ENCODE measurements around the gene ZC3H18. TPM values are rescaled to one million over a fixed set of nuclear protein-coding genes. Genes with fewer than 3 reads are reported as not detected.

Gene ZC3H18
- total and polyA plus RNA-seq, 9 donors, result 16.0 to 40.4 (median 30.7) TPM

- 90 to 93% (median 93%) methylated on average over 18 of the region's 18 CpGs for WGBS, 3 donors
- intact Hi-C loops (cut with DNase I), result no loop called here
Measured at GRCh38 chr16:88624481-88624880, 54.3 kb downstream of the ZC3H18 start.

DNA sequence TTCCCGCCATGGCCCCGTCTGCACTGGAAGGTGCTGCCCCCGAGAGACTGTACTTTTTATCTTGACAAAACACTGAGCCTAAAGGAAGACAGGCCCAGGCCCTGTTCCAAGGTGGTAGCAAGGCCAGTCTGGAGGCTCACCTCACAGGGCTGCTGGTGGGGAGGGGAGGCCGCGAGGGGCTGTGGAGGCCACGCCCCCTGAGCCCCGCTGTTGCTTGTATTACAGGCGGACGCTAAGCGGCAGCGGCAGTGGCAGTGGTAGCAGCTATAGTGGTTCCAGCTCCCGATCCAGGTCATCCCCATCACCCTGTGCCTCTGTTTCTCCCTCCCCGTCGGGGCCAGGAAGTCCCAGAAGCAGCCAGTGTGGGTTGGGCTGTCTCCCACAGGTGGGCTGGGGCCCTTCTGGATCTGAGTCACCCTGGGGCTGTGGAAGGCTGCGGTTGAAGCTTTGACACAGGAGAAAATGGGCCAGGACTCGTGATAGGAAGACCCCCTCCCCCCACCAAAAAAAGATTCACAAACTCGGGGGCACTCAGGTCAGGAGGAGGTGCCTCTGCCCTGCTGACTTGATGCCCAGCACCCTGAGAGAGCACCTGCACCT, 54.9 kb downstream of the ZC3H18 start:
- Histone ChIP-seq H3K27ac (no peak overlapping the region), H3K9me3 (no peaks in the 10 kb centered on the region), H3K4me1 (ENCODE audit: insufficient read depth) (no peaks in the 10 kb centered on the region), H3K36me3 (no peaks in the 10 kb centered on the region), H3K4me3 (no peak overlapping the region), H3K27me3 (no peaks in the 10 kb centered on the region)
- no peak for TF ChIP-seq POLR2A (IDR thresholded peaks at IDR 0.05)
- TF ChIP-seq, protein P1, sequence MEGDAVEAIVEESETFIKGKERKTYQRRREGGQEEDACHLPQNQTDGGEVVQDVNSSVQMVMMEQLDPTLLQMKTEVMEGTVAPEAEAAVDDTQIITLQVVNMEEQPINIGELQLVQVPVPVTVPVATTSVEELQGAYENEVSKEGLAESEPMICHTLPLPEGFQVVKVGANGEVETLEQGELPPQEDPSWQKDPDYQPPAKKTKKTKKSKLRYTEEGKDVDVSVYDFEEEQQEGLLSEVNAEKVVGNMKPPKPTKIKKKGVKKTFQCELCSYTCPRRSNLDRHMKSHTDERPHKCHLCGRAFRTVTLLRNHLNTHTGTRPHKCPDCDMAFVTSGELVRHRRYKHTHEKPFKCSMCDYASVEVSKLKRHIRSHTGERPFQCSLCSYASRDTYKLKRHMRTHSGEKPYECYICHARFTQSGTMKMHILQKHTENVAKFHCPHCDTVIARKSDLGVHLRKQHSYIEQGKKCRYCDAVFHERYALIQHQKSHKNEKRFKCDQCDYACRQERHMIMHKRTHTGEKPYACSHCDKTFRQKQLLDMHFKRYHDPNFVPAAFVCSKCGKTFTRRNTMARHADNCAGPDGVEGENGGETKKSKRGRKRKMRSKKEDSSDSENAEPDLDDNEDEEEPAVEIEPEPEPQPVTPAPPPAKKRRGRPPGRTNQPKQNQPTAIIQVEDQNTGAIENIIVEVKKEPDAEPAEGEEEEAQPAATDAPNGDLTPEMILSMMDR (IDR thresholded peaks at IDR 0.05), result no peak
- no peak for TF ChIP-seq EP300 (IDR thresholded peaks at IDR 0.05)
- intact Hi-C loops (cut with DNase I), result no loop called here
- 69 to 79% (median 76%) methylated on average over 16 to 17 of the region's 17 CpGs for WGBS, 3 donors
- no peak for DNase-seq

More at GRCh38 chr16:88624481-88624880, 54.3 kb downstream of the ZC3H18 start:
- no peaks in the 10 kb centered on the region for H3K36me3 ChIP-seq
- no peak overlapping the region for H3K27ac ChIP-seq
- H3K4me3 ChIP-seq, result no peak overlapping the region
- no peaks in the 10 kb centered on the region for H3K4me1 ChIP-seq (ENCODE audit: insufficient read depth)
- no peak for TF ChIP-seq POLR2A (IDR thresholded peaks at IDR 0.05)
- TF ChIP-seq, protein P1 (IDR thresholded peaks at IDR 0.05), result no peak
- TF ChIP-seq EP300 (IDR thresholded peaks at IDR 0.05), result no peak
- DNase-seq, result no peak
- no peaks in the 10 kb centered on the region for H3K9me3 ChIP-seq
- no peaks in the 10 kb centered on the region for H3K27me3 ChIP-seq

GRCh38 chr16:88626646-88627045, 56.4 kb downstream of the ZC3H18 start:
- H3K4me1 ChIP-seq (ENCODE audit: insufficient read depth), result no peaks in the 10 kb centered on the region
- no peaks in the 10 kb centered on the region for H3K36me3 ChIP-seq
- no peak overlapping the region for H3K4me3 ChIP-seq
- TF ChIP-seq EP300 (IDR thresholded peaks at IDR 0.05) (no peak), POLR2A (IDR thresholded peaks at IDR 0.05) (no peak)
- TF ChIP-seq, protein P1 (IDR thresholded peaks at IDR 0.05), result no peak
- 91 to 93% (median 91%) methylated on average over 9 of the region's 9 CpGs for WGBS, 3 donors
- no peaks in the 10 kb centered on the region for H3K9me3 ChIP-seq
- no peak for DNase-seq
- no peaks in the 10 kb centered on the region for H3K27me3 ChIP-seq
- intact Hi-C loops (cut with DNase I), result no loop called here
- no peak overlapping the region for H3K27ac ChIP-seq

DNA sequence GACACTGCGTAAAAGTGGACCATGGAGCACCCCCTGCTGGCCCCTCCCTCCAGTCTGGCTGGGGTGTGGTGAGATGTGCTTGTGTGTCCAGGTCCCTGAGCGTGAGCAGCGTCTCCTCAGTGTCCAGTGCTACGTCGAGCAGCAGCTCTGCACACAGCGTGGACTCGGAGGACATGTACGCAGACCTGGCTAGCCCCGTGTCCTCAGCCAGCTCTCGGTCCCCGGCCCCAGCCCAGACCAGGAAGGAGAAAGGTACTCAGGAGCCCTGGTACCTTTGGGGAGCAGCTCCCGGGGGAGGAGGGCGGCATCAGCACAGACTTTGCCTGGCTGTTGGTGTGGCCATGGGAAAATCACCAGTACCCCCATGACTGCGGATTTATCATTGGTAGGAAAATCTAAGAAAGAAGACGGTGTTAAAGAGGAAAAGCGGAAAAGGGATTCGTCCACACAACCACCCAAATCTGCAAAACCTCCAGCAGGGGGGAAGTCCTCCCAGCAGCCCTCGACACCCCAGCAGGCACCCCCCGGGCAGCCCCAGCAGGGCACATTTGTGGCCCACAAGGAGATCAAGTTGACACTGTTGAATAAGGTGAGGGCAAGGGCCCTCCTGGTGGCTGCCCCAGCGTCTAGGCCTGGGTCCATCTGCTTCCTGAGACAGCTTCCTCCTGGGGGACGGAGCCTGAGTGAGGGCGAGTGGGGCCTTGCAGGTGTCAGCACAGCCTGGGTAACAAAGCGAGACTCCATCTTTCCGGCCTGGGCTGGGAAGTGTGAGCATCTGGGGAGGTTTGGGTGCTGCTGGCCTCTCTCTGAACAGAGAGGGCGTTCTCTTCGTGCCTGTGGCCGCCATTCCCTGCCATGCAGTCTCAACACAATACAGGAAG, 57.6 kb downstream of the ZC3H18 start:
- H3K4me3 ChIP-seq, result no peak overlapping the region
- no peaks in the 10 kb centered on the region for H3K36me3 ChIP-seq
- no peaks in the 10 kb centered on the region for H3K4me1 ChIP-seq (ENCODE audit: insufficient read depth)
- H3K9me3 ChIP-seq, result no peaks in the 10 kb centered on the region
- no peak for TF ChIP-seq POLR2A (IDR thresholded peaks at IDR 0.05)
- TF ChIP-seq EP300 (IDR thresholded peaks at IDR 0.05), result no peak
- TF ChIP-seq, protein P1 (IDR thresholded peaks at IDR 0.05), result no peak
- DNase-seq, result no peak
- WGBS, 3 donors, result 93 to 95% (median 94%) methylated on average over 26 to 27 of the region's 27 CpGs
- intact Hi-C loops (cut with DNase I), result no loop called here
- no peaks in the 10 kb centered on the region for H3K27me3 ChIP-seq
- H3K27ac ChIP-seq, result no peak overlapping the region

All from ovary (tissue), 9 donors.